Neutrophil (primary cell): ENCODE results near the gene MGAT3.

ENCODE experiments used
- H3K27ac ChIP-seq: fragments of 200-600 bp; sonication (generic); 2 replicates; pipeline ENCODE4 v1.5.1; 2016; ENCODE audit warnings: mild to moderate bottlenecking, moderate library complexity
- H3K27me3 ChIP-seq: fragments of 200-600 bp; sonication (generic); 2 replicates; pipeline ENCODE4 v1.6.0; 2016; ENCODE audit warnings: mild to moderate bottlenecking
- H3K36me3 ChIP-seq: fragments of 200-600 bp; sonication (generic); 2 replicates; pipeline ENCODE4 v1.5.1; 2017
- H3K4me1 ChIP-seq, 2 experiments: fragments of 200-600 bp in 1 of 2; sonication (generic) in 1 of 2; 1 replicate in 1 of 2; 2 replicates in 1 of 2; pipeline versions ENCODE4 v1.5.1 to v1.6.1; 2013 to 2016; ENCODE audit warnings: low read depth in 1 of 2, low read length in 1 of 2, mild to moderate bottlenecking in 1 of 2, moderate library complexity in 1 of 2; ENCODE audit not compliant: control insufficient read depth in 1 of 2, insufficient read depth in 1 of 2
- H3K4me3 ChIP-seq, 2 experiments: fragments of 200-600 bp in 1 of 2; sonication (generic) in 1 of 2; 1 replicate in 1 of 2; 2 replicates in 1 of 2; pipeline ENCODE4 v1.5.1; 2013 to 2016; ENCODE audit warnings: low read depth in 1 of 2, low read length in 1 of 2, mild to moderate bottlenecking in 1 of 2, moderate library complexity in 1 of 2
- H3K9me3 ChIP-seq: fragments of 200-600 bp; sonication (generic); 2 replicates; pipeline ENCODE4 v1.5.1; 2016
- CTCF ChIP-seq: fragments of 200-600 bp; sonication (generic); IDR thresholded peaks from 2 replicates; pipeline ENCODE4 v1.5.1; 2016; ENCODE audit warnings: antibody characterized with exemption

MGAT3 gene

GRCh38 chr22:39500101-39500500, 43.3 kb downstream of the MGAT3 start:
- Histone ChIP-seq H3K4me3 (no peak overlapping the region), H3K27ac (no peak overlapping the region), H3K4me1 (peaks cover 20 to 37% of the 10 kb centered on the region in 2 experiments), H3K27me3 (no peaks in the 10 kb centered on the region), H3K36me3 (peaks cover 10% of the 10 kb centered on the region), H3K9me3 (no peaks in the 10 kb centered on the region)
- no peak for TF ChIP-seq CTCF

GRCh38 chr22:39501644-39502108, 44.9 kb downstream of the MGAT3 start:
- Histone ChIP-seq H3K9me3 (no peaks in the 10 kb centered on the region), H3K4me1 (peaks cover 20 to 25% of the 10 kb centered on the region in 2 experiments), H3K36me3 (peaks cover 24% of the 10 kb centered on the region), H3K27me3 (no peaks in the 10 kb centered on the region), H3K27ac (peak overlapping the region; percentile 79), H3K4me3 (peak overlapping the region; percentile 76 to 79)
- TF ChIP-seq CTCF, result no peak

- H3K9me3 ChIP-seq, result no peaks in the 10 kb centered on the region
- no peak for TF ChIP-seq CTCF
- H3K4me3 ChIP-seq, result peak within 1 kb of the TSS; percentile 76 to 79
- no peaks in the 10 kb centered on the region for H3K27me3 ChIP-seq
- peak within 1 kb of the TSS; percentile 79 for H3K27ac ChIP-seq
- peaks cover 20 to 25% of the 10 kb centered on the region in 2 experiments for H3K4me1 ChIP-seq
- peaks cover 29% of the 10 kb centered on the region for H3K36me3 ChIP-seq
These were observed 45.4 kb downstream of the MGAT3 start, which contains the start of gene MIEF1 for GRCh38 chr22:39502109-39502788. Gene MIEF1, plus strand, starts transcription at chr22:39502290. Its CDS starts 9,005 bp downstream, at chr22:39511295.

GRCh38 chr22:39502789-39503409, 46.1 kb downstream of the MGAT3 start:
- H3K36me3 ChIP-seq, result peaks cover 35% of the 10 kb centered on the region
- H3K27ac ChIP-seq, result peak overlapping the region; percentile 79
- H3K4me3 ChIP-seq, result peak overlapping the region; percentile 76 to 79
- no peaks in the 10 kb centered on the region for H3K9me3 ChIP-seq
- no peaks in the 10 kb centered on the region for H3K27me3 ChIP-seq
- no peak for TF ChIP-seq CTCF
- H3K4me1 ChIP-seq, result peaks cover 20 to 25% of the 10 kb centered on the region in 2 experiments

DNA sequence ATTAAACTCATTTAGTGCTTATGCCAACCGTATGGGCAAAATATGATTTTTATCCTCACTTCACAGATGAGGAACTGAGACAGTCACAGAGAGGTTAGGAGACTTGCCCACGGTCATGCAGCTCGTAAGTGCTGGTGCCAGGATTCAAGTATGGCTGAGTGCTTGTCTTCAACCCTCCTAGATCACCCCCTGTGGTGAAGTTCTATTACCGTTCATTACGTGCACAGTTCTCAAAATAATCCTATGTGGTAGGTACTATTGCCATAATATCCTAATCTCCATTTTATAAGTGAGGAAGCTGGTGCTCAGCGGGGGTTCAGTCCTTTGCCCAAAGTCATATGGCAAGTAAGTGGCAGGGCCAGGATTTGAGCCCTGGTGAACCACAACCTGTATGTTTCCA, 46.8 kb downstream of the MGAT3 start:
- H3K4me3 ChIP-seq, result no peak overlapping the region
- peak overlapping the region; percentile 79 for H3K27ac ChIP-seq

More for the DNA sequence above, 46.8 kb downstream of the MGAT3 start:
- no peak for TF ChIP-seq CTCF
- Histone ChIP-seq H3K4me1 (peaks cover 20 to 25% of the 10 kb centered on the region in 2 experiments), H3K27me3 (no peaks in the 10 kb centered on the region), H3K9me3 (no peaks in the 10 kb centered on the region), H3K36me3 (peaks cover 42% of the 10 kb centered on the region)
